ENCODE measurements around the gene RTN4RL1. TPM values are rescaled to one million over a fixed set of nuclear protein-coding genes. Genes with fewer than 3 reads are reported as not detected.
A peak's percentile ranks its signal among the peaks of the same experiment; 100 is the strongest.

Gene RTN4RL1
- total and polyA plus RNA-seq, 9 donors: 0.30 to 4.1 (median 1.6) TPM; not detected in 1

DNA sequence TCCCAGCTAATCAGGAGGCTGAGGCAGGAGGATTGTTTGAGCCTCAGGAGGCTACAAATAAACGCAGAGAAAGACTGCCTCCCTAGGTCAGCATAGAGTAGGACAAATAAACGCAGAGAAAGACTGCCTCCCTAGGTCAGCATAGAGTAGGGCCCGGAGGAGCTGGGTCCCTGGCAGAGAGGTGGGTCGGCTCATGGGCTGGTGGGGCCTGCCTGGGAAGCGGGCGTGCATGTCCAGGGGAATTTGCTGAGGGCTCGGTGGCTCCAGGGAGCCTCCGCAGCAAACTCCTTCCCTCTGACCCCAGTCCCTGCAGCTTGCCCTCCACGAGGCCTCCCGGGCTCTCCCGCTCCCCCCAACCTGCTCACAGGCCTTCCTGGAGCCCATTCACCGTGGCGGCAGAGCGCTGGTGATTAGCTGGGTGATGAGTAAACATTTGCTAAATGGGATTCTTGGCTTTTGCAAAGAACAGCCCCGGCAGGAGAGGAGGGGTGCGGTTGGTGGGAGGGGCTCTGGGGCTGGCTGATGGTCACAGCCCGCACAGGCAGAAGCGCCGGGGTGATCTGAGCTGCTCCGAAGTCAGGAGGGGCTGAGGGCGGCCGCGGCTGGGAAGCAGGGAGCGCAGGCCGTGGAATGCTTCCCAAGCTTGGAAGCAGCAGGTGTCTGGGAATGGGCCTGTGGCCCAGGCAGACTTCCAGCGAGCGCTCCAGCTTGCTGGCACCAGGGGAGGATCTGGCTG lies 93.1 kb downstream of the RTN4RL1 start:
- H3K27ac ChIP-seq: no peak overlapping the region

GRCh38 chr17:1930337-1930645 lies 94.8 kb downstream of the RTN4RL1 start:
- DNase-seq: no peak
- 52 to 62% (median 53%) methylated on average over 8 of the region's 8 CpGs for WGBS, 3 donors
- no peaks in the 10 kb centered on the region for H3K4me1 ChIP-seq (ENCODE audit: insufficient read depth)
- H3K4me3 ChIP-seq: no peak overlapping the region
- intact Hi-C loops (cut with DNase I): no loop called here
- TF ChIP-seq EP300 (IDR thresholded peaks at IDR 0.05): no peak
- no peak for TF ChIP-seq POLR2A (IDR thresholded peaks at IDR 0.05)
- no peak for TF ChIP-seq CTCF (IDR thresholded peaks at IDR 0.05)
- H3K36me3 ChIP-seq: no peaks in the 10 kb centered on the region
- H3K27ac ChIP-seq: no peak overlapping the region
- no peaks in the 10 kb centered on the region for H3K9me3 ChIP-seq
- H3K27me3 ChIP-seq: no peaks in the 10 kb centered on the region

More for the DNA sequence above, 93.1 kb downstream of the RTN4RL1 start:
- Histone ChIP-seq H3K27me3 (no peaks in the 10 kb centered on the region), H3K4me1 (ENCODE audit: insufficient read depth) (no peaks in the 10 kb centered on the region), H3K9me3 (no peaks in the 10 kb centered on the region), H3K4me3 (no peak overlapping the region), H3K36me3 (no peaks in the 10 kb centered on the region)
- intact Hi-C loops (cut with DNase I): no loop called here
- 22 to 36% (median 26%) methylated on average over 27 of the region's 27 CpGs for WGBS, 3 donors
- peak in 3 of 5 donors; percentile 36 to 59 (median 37) for DNase-seq
- TF ChIP-seq EP300 (IDR thresholded peaks at IDR 0.05) (no peak), POLR2A (IDR thresholded peaks at IDR 0.05) (no peak), CTCF (IDR thresholded peaks at IDR 0.05) (no peak)

GRCh38 chr17:1928976-1929375 lies 96.2 kb downstream of the RTN4RL1 start:
- intact Hi-C loops (cut with DNase I): no loop called here
- WGBS, 3 donors: 59 to 80% (median 66%) methylated on average over 12 of the region's 12 CpGs

DNA sequence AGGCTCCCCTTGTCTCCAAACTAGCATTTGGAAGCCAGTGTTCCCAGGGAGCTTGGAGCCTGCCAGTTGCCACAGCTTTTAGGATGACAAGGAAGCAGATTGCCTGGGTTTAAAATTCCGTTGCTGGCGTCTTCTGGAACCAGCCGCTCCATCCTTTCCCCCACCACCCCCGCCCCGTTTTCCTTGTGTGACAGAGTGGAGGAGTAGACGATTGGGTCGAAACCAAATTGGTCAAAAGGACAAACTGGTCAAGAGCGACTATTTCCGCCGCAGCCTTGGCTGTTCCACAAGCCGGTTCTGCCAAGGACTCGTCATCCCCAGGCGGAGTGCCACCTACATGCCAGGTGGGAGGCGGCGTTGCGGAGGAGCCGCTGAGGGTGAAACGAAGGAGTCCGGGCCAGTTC lies 104.2 kb downstream of the RTN4RL1 start:
- Histone ChIP-seq H3K36me3 (no peaks in the 10 kb centered on the region), H3K9me3 (no peaks in the 10 kb centered on the region), H3K4me1 (ENCODE audit: insufficient read depth) (no peaks in the 10 kb centered on the region), H3K27ac (no peak overlapping the region), H3K27me3 (no peaks in the 10 kb centered on the region), H3K4me3 (no peak overlapping the region)
- WGBS, 3 donors: 83 to 84% (median 83%) methylated on average over 19 of the region's 19 CpGs
- TF ChIP-seq CTCF (IDR thresholded peaks at IDR 0.05) (no peak), POLR2A (IDR thresholded peaks at IDR 0.05) (no peak), EP300 (IDR thresholded peaks at IDR 0.05) (no peak)
- intact Hi-C loops (cut with DNase I): no loop called here
- no peak for DNase-seq

More at GRCh38 chr17:1928976-1929375, 96.2 kb downstream of the RTN4RL1 start:
- H3K9me3 ChIP-seq: no peaks in the 10 kb centered on the region
- no peaks in the 10 kb centered on the region for H3K4me1 ChIP-seq (ENCODE audit: insufficient read depth)
- no peak for DNase-seq
- H3K27ac ChIP-seq: no peak overlapping the region
- no peak overlapping the region for H3K4me3 ChIP-seq
- H3K27me3 ChIP-seq: no peaks in the 10 kb centered on the region
- H3K36me3 ChIP-seq: no peaks in the 10 kb centered on the region
- TF ChIP-seq EP300 (IDR thresholded peaks at IDR 0.05) (no peak), POLR2A (IDR thresholded peaks at IDR 0.05) (no peak), CTCF (IDR thresholded peaks at IDR 0.05) (no peak)
